Measurements from ENCODE around the gene VTA1.
"Not testable (repeated sequence)": the region's sequence is repeated elsewhere in the genome, so short reads cannot be mapped to it uniquely, and the experiment has no call there.

DNA sequence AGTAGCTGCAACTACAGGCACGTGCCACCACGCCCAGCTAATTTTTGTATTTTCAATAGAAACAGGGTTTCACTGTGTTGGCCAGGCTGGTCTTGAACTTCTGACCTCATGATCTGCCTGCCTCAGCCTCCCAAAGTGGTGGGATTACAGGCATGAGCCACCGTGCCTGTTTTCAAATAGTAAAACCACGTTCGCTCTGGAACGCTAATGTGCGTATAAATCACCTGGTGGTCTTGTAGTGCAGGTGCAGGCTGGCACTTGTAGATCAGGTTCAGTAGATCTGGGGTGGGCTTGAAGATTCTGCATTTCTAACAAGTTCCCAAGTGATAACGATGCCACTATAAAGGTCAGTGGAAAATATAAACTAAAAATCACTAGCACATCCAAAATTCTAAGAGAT lies 41.3 kb downstream of the VTA1 start:
- TF ChIP-seq, protein P1, sequence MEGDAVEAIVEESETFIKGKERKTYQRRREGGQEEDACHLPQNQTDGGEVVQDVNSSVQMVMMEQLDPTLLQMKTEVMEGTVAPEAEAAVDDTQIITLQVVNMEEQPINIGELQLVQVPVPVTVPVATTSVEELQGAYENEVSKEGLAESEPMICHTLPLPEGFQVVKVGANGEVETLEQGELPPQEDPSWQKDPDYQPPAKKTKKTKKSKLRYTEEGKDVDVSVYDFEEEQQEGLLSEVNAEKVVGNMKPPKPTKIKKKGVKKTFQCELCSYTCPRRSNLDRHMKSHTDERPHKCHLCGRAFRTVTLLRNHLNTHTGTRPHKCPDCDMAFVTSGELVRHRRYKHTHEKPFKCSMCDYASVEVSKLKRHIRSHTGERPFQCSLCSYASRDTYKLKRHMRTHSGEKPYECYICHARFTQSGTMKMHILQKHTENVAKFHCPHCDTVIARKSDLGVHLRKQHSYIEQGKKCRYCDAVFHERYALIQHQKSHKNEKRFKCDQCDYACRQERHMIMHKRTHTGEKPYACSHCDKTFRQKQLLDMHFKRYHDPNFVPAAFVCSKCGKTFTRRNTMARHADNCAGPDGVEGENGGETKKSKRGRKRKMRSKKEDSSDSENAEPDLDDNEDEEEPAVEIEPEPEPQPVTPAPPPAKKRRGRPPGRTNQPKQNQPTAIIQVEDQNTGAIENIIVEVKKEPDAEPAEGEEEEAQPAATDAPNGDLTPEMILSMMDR (optimal IDR thresholded peaks at IDR 0.05 in 1 of 3, IDR thresholded peaks at IDR 0.05 in 1 of 3, conservative IDR thresholded peaks at IDR 0.05 in 1 of 3; ENCODE audit: extremely low read depth in 1 of 3, insufficient read depth in 2 of 3, low read length in 3 of 3) = peak in 1 of 3 experiments; percentile 24
- not testable (repeated sequence) for TF ChIP-seq EZH2 (IDR thresholded peaks at IDR 0.05; ENCODE audit: low read length)
